Neural crest cell (in vitro differentiated cells): ENCODE results near the gene SSBP3. TPM values are rescaled to one million over a fixed set of nuclear protein-coding genes. Genes with fewer than 3 reads are reported as not detected.

Source experiments
- DNase-seq: peaks from one replicate; pipeline ENCODE4 v3.0.0; 2021; ENCODE audit warnings: low read depth, mixed read lengths, low spot score
- H3K27ac Mint-ChIP-seq: one replicate; pipeline ENCODE4 v1.8.0; 2021; ENCODE audit warnings: mild to moderate bottlenecking, mixed read lengths; ENCODE audit not compliant: unreplicated experiment
- H3K27me3 Mint-ChIP-seq: 2 replicates; pipeline ENCODE4 v1.8.0; 2021; ENCODE audit warnings: low read depth, mild to moderate bottlenecking, mixed read lengths
- H3K36me3 Mint-ChIP-seq: 2 replicates; pipeline ENCODE4 v1.8.0; 2021; ENCODE audit warnings: low read depth, mild to moderate bottlenecking, mixed read lengths
- H3K4me1 Mint-ChIP-seq: 2 replicates; pipeline ENCODE4 v1.8.0; 2021; ENCODE audit warnings: mixed read lengths
- H3K4me3 Mint-ChIP-seq: one replicate; pipeline ENCODE4 v1.8.0; 2021; ENCODE audit warnings: mild to moderate bottlenecking, mixed read lengths
- H3K9me3 Mint-ChIP-seq: 2 replicates; pipeline ENCODE4 v1.8.0; 2021; ENCODE audit warnings: mixed read lengths
- total RNA-seq: library from RNA; stranded (reverse); gene quantifications from 2 replicates; pipeline ENCODE4 v1.2.1, GENCODE V29; 2021
- TF ChIP-seq, protein P1 (sequence below): fragments of 200-600 bp; sonication (generic); conservative IDR thresholded peaks from 2 replicates; pipeline ENCODE4 v1.5.0; 2021; ENCODE audit warnings: antibody characterized with exemption, mild to moderate bottlenecking

SSBP3 gene
- total RNA-seq, 1 donor from 2014 or later = 94.3 TPM

DNA sequence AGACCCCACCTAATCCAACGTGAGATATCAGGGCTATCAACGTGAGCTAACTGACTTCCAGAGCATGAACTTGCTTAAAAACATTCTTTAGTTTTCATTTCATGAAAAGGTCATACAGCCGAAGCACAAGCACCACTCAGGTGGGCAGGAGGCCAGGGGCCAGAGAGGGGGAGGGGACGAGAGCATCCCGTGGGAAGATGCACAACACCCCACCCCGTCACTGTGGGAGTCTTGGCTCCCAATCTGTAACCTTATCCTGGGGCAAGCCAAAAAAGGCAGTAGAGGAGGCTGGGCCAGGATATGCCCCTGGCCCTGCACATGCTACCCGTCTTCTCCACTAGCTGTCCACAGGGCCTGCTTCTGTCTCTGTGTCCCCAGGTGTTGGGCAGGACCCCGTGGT, 31.4 kb downstream of the SSBP3 start:
- H3K27me3 Mint-ChIP-seq = no peaks in the 10 kb centered on the region
- peaks cover 71% of the 10 kb centered on the region for H3K4me1 Mint-ChIP-seq
- TF ChIP-seq, protein P1, sequence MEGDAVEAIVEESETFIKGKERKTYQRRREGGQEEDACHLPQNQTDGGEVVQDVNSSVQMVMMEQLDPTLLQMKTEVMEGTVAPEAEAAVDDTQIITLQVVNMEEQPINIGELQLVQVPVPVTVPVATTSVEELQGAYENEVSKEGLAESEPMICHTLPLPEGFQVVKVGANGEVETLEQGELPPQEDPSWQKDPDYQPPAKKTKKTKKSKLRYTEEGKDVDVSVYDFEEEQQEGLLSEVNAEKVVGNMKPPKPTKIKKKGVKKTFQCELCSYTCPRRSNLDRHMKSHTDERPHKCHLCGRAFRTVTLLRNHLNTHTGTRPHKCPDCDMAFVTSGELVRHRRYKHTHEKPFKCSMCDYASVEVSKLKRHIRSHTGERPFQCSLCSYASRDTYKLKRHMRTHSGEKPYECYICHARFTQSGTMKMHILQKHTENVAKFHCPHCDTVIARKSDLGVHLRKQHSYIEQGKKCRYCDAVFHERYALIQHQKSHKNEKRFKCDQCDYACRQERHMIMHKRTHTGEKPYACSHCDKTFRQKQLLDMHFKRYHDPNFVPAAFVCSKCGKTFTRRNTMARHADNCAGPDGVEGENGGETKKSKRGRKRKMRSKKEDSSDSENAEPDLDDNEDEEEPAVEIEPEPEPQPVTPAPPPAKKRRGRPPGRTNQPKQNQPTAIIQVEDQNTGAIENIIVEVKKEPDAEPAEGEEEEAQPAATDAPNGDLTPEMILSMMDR = no peak
- H3K4me3 Mint-ChIP-seq = no peak overlapping the region
- no peak overlapping the region for H3K27ac Mint-ChIP-seq
- no peaks in the 10 kb centered on the region for H3K9me3 Mint-ChIP-seq
- H3K36me3 Mint-ChIP-seq = peaks cover 8% of the 10 kb centered on the region
- DNase-seq = no peak

DNA sequence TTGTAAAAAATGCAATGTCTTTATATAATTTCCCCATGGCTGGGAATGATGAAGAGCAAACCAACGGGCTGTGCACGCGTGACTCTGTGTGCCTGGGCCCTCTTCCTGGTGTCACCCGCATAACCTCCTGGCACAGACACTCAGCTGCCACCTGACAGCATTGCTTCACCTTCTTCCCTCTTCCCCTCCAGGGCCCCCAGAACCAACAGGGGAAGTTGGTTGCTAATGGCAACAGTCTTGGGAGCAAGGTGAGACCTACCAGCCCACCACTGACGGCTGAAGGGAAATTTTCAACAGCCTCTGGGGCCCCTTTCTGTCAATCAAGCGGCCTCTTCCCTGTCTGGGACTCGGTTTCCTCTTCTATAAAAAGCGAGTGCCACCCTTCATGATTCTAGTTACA, 33.2 kb downstream of the SSBP3 start:
- H3K27me3 Mint-ChIP-seq = no peaks in the 10 kb centered on the region
- peaks cover 54% of the 10 kb centered on the region for H3K4me1 Mint-ChIP-seq
- no peak for DNase-seq
- H3K9me3 Mint-ChIP-seq = no peaks in the 10 kb centered on the region
- H3K4me3 Mint-ChIP-seq = no peak overlapping the region
- TF ChIP-seq, protein P1 = no peak
- H3K36me3 Mint-ChIP-seq = peaks cover 8% of the 10 kb centered on the region
- H3K27ac Mint-ChIP-seq = no peak overlapping the region

GRCh38 chr1:54371942-54372275, 34.3 kb downstream of the SSBP3 start:
- Mint-ChIP-seq H3K4me3 (no peak overlapping the region), H3K4me1 (peaks cover 43% of the 10 kb centered on the region), H3K36me3 (peaks cover 8% of the 10 kb centered on the region), H3K27ac (no peak overlapping the region), H3K9me3 (no peaks in the 10 kb centered on the region), H3K27me3 (no peaks in the 10 kb centered on the region)
- DNase-seq = no peak
- TF ChIP-seq, protein P1 = no peak

GRCh38 chr1:54371038-54371941, 34.9 kb downstream of the SSBP3 start:
- Mint-ChIP-seq H3K4me3 (no peak overlapping the region), H3K4me1 (peaks cover 37% of the 10 kb centered on the region), H3K27ac (peak overlapping the region; percentile 92), H3K27me3 (no peaks in the 10 kb centered on the region), H3K36me3 (peaks cover 8% of the 10 kb centered on the region), H3K9me3 (no peaks in the 10 kb centered on the region)
- no peak for DNase-seq
- TF ChIP-seq, protein P1 = no peak

- TF ChIP-seq, protein P1 = no peak
- Mint-ChIP-seq H3K4me1 (peaks cover 40% of the 10 kb centered on the region), H3K4me3 (no peak overlapping the region), H3K27me3 (no peaks in the 10 kb centered on the region), H3K9me3 (no peaks in the 10 kb centered on the region), H3K36me3 (peaks cover 8% of the 10 kb centered on the region), H3K27ac (no peak overlapping the region)
- DNase-seq = no peak
These were observed 35.8 kb downstream of the SSBP3 start for GRCh38 chr1:54370287-54370989.
